Neural cell (in vitro differentiated cells): ENCODE measurements around the gene ZNF716. TPM values are rescaled to one million over a fixed set of nuclear protein-coding genes. Genes with fewer than 3 reads are reported as not detected.

Experiments used
- H2AFZ ChIP-seq: fragments of 200-600, 300-800 bp; sonication (generic), shearing (Covaris generic); 2 replicates; pipeline ENCODE4 v1.6.0; 2014; ENCODE audit warnings: low read depth, mild to moderate bottlenecking, antibody characterized with exemption, low read length, moderate library complexity
- H3F3A ChIP-seq: fragments of 200-600 bp; shearing (Covaris generic); 2 replicates; pipeline ENCODE4 v1.6.1; 2016; ENCODE audit warnings: mild to moderate bottlenecking, moderate library complexity, mixed read lengths, antibody characterized with exemption, low read length; ENCODE audit not compliant: insufficient read depth, poor library complexity, severe bottlenecking
- H3K27ac ChIP-seq: fragments of 200-600, 300-800 bp; sonication (generic), shearing (Covaris generic); 2 replicates; pipeline ENCODE4 v1.5.1; 2014; ENCODE audit warnings: mild to moderate bottlenecking, low read length, moderate library complexity
- H3K27me3 ChIP-seq: fragments of 300-800, 200-600 bp; sonication (generic), shearing (Covaris generic); 2 replicates; pipeline ENCODE4 v1.6.0; 2014; ENCODE audit warnings: mild to moderate bottlenecking, low read depth, low read length, moderate library complexity; ENCODE audit not compliant: insufficient read depth
- H3K36me3 ChIP-seq: fragments of 300-800, 200-600 bp; sonication (generic), shearing (Covaris generic); 2 replicates; pipeline ENCODE4 v1.5.1; 2014; ENCODE audit warnings: mild to moderate bottlenecking, antibody characterized with exemption, low read length, moderate library complexity; ENCODE audit not compliant: insufficient read depth
- H3K4me2 ChIP-seq: fragments of 300-800, 200-600 bp; sonication (generic), shearing (Covaris generic); 2 replicates; pipeline ENCODE4 v1.6.0; 2014; ENCODE audit warnings: mild to moderate bottlenecking, low read length
- H3K4me3 ChIP-seq: fragments of 300-800, 200-600 bp; sonication (generic), shearing (Covaris generic); 2 replicates; pipeline ENCODE4 v1.5.1; 2014; ENCODE audit warnings: mild to moderate bottlenecking, low read length, moderate library complexity
- H3K79me2 ChIP-seq: fragments of 200-600 bp; shearing (Covaris generic); replicated peaks from 2 replicates; pipeline ENCODE4 v1.6.0; 2014; ENCODE audit warnings: mild to moderate bottlenecking, low read length, moderate library complexity; ENCODE audit not compliant: insufficient read depth
- H3K9ac ChIP-seq: fragments of 300-800, 200-600 bp; sonication (generic), shearing (Covaris generic); 2 replicates; pipeline ENCODE4 v1.6.1; 2016; ENCODE audit warnings: mild to moderate bottlenecking, low read length, mixed read lengths
- H3K9me2 ChIP-seq: fragments of 200-600 bp; shearing (Covaris generic); 2 replicates; pipeline ENCODE4 v1.6.1; 2016; ENCODE audit warnings: mild to moderate bottlenecking, low read length, mixed read lengths; ENCODE audit not compliant: insufficient read depth
- H3K9me3 ChIP-seq: fragments of 200-600, 300-800 bp; sonication (generic), shearing (Covaris generic); 2 replicates; pipeline ENCODE4 v1.6.1; 2016; ENCODE audit warnings: mild to moderate bottlenecking, mixed run types, low read length, moderate library complexity, mixed read lengths
- H4K20me1 ChIP-seq: fragments of 200-600 bp; shearing (Covaris generic); 2 replicates; pipeline ENCODE4 v1.6.1; 2016; ENCODE audit warnings: mild to moderate bottlenecking, mixed run types; ENCODE audit not compliant: insufficient read depth
- EP300 ChIP-seq: fragments of 450-650 bp; conservative IDR thresholded peaks from 2 replicates; pipeline ENCODE4 v1.6.1; 2014; ENCODE audit warnings: antibody characterized with exemption, mild to moderate bottlenecking, moderate library complexity; ENCODE audit not compliant: poor library complexity, severe bottlenecking
- MXI1 ChIP-seq: fragments of 450-650 bp; conservative IDR thresholded peaks from 2 replicates; pipeline ENCODE4 v1.6.1; 2014; ENCODE audit warnings: antibody characterized with exemption, mild to moderate bottlenecking; ENCODE audit not compliant: poor library complexity, severe bottlenecking
- RAD21 ChIP-seq: fragments of 450-650 bp; conservative IDR thresholded peaks from 2 replicates; pipeline ENCODE4 v1.6.1; 2014; ENCODE audit warnings: antibody characterized with exemption, mild to moderate bottlenecking, moderate library complexity
- SMC3 ChIP-seq: fragments of 450-650 bp; conservative IDR thresholded peaks from 2 replicates; pipeline ENCODE4 v1.6.1; 2014; ENCODE audit warnings: antibody characterized with exemption, mild to moderate bottlenecking, moderate library complexity; ENCODE audit not compliant: poor library complexity
- polyA plus RNA-seq: library from polyadenylated mRNA; depleted of rRNA; stranded (reverse); fragments of >200 nt; gene quantifications from 2 replicates; pipeline ENCODE4 v1.2.3, GENCODE V29; 2014
- TF ChIP-seq, protein P1 (sequence below): fragments of 450-650 bp; IDR thresholded peaks from 2 replicates; pipeline ENCODE4 v1.5.1; 2014; ENCODE audit warnings: antibody characterized with exemption, mild to moderate bottlenecking, moderate library complexity; ENCODE audit not compliant: poor library complexity, severe bottlenecking
- TF ChIP-seq, protein P2 (sequence below): IDR thresholded peaks from 2 replicates; pipeline ENCODE4 v1.6.1; 2012; ENCODE audit warnings: borderline replicate concordance

Gene ZNF716
- polyA plus RNA-seq, 1 donor from 2014 or later, result not detected

DNA sequence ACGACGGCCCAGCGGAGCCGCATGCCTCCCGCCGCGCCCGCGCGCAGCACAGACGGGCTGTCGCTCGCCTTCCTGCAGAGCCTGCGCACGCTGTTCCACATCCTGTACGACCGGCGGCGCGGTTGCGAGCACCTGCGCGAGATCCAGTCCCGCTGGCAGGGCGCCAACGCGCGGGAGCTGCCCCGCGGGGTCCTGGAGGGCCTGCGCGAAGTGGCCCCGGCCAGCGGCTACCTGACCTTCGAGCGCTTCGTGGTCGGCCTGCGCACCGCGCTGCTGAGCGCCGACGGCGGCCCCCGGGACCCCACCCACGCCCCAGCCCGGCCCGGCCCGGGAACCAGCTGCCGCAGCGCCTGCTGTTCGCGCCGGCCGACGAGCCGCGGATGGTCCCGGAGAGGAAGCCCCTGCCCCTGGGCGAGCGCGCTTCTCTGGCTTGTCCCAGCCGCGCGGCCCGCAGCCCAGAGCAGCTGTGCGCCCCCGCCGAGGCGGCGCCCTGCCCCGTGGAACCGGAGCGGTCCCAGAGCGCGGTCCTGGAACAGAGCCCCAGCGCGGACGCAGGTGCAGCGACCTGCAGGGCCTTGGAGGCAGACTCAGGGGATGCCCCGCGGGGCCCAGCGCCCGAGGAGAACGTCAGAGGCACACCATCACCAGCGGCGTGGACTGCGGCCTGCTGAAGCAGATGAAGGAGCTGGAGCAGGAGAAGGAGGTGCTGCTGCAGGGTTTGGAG, 25.3 kb upstream of the ZNF716 start:
- H3K4me3 ChIP-seq, result no peak overlapping the region
- no peaks in the 10 kb centered on the region for H3K36me3 ChIP-seq
- no peaks in the 10 kb centered on the region for H3F3A ChIP-seq
- H3K9ac ChIP-seq, result no peak overlapping the region
- H2AFZ ChIP-seq, result no peak overlapping the region
- no peaks in the 10 kb centered on the region for H3K79me2 ChIP-seq
- peaks cover 7% of the 10 kb centered on the region for H3K9me3 ChIP-seq
- no peaks in the 10 kb centered on the region for H3K9me2 ChIP-seq
- H3K4me2 ChIP-seq, result no peak overlapping the region
- H4K20me1 ChIP-seq, result no peaks in the 10 kb centered on the region
- no peak overlapping the region for H3K27ac ChIP-seq
- no peaks in the 10 kb centered on the region for H3K27me3 ChIP-seq
- TF ChIP-seq, protein P1, sequence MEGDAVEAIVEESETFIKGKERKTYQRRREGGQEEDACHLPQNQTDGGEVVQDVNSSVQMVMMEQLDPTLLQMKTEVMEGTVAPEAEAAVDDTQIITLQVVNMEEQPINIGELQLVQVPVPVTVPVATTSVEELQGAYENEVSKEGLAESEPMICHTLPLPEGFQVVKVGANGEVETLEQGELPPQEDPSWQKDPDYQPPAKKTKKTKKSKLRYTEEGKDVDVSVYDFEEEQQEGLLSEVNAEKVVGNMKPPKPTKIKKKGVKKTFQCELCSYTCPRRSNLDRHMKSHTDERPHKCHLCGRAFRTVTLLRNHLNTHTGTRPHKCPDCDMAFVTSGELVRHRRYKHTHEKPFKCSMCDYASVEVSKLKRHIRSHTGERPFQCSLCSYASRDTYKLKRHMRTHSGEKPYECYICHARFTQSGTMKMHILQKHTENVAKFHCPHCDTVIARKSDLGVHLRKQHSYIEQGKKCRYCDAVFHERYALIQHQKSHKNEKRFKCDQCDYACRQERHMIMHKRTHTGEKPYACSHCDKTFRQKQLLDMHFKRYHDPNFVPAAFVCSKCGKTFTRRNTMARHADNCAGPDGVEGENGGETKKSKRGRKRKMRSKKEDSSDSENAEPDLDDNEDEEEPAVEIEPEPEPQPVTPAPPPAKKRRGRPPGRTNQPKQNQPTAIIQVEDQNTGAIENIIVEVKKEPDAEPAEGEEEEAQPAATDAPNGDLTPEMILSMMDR, result no peak
- no peak for TF ChIP-seq MXI1
- TF ChIP-seq, protein P2, sequence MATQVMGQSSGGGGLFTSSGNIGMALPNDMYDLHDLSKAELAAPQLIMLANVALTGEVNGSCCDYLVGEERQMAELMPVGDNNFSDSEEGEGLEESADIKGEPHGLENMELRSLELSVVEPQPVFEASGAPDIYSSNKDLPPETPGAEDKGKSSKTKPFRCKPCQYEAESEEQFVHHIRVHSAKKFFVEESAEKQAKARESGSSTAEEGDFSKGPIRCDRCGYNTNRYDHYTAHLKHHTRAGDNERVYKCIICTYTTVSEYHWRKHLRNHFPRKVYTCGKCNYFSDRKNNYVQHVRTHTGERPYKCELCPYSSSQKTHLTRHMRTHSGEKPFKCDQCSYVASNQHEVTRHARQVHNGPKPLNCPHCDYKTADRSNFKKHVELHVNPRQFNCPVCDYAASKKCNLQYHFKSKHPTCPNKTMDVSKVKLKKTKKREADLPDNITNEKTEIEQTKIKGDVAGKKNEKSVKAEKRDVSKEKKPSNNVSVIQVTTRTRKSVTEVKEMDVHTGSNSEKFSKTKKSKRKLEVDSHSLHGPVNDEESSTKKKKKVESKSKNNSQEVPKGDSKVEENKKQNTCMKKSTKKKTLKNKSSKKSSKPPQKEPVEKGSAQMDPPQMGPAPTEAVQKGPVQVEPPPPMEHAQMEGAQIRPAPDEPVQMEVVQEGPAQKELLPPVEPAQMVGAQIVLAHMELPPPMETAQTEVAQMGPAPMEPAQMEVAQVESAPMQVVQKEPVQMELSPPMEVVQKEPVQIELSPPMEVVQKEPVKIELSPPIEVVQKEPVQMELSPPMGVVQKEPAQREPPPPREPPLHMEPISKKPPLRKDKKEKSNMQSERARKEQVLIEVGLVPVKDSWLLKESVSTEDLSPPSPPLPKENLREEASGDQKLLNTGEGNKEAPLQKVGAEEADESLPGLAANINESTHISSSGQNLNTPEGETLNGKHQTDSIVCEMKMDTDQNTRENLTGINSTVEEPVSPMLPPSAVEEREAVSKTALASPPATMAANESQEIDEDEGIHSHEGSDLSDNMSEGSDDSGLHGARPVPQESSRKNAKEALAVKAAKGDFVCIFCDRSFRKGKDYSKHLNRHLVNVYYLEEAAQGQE, result no peak
- no peak for TF ChIP-seq EP300
- TF ChIP-seq SMC3, result no peak
- TF ChIP-seq RAD21, result no peak

DNA sequence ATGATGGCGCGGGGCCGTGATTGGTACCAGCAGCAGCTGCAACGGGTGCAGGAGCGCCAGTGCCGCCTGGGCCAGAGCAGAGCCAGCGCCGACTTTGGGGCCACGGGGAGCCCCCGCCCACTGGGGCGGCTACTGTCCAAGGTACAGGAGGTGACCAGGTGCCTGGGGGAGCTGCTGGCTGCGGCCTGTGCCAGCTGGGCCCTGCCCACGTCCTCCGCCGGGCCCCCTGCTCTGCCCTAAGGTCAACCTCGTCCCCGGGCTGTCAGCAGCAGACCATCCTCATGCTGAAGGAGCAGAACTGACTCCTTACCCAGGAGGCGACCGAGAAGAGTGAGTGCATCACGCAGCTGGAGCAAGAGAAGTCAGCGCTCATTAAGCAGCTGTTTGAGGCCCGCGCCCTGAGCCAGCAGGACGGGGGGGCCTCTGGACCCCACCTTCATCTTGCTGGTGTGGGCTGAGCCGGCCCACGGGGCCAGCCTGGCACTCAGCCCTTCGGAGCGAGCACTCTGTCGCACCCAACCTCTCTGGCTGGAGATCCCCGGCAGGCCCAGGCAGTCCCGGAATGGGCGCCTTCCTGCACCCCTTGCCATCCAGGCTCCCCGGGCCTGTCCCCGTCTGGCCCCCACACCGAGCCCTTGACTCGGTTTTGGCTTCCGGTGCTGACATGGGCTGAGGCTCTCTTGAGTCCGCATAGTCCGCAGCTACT, 24.6 kb upstream of the ZNF716 start:
- H2AFZ ChIP-seq, result no peak overlapping the region
- H3K36me3 ChIP-seq, result no peaks in the 10 kb centered on the region
- H3K27me3 ChIP-seq, result no peaks in the 10 kb centered on the region
- no peaks in the 10 kb centered on the region for H3K79me2 ChIP-seq
- no peak overlapping the region for H3K27ac ChIP-seq
- H3K9me2 ChIP-seq, result no peaks in the 10 kb centered on the region
- no peak overlapping the region for H3K4me3 ChIP-seq
- H3F3A ChIP-seq, result no peaks in the 10 kb centered on the region
- no peaks in the 10 kb centered on the region for H4K20me1 ChIP-seq
- no peak overlapping the region for H3K4me2 ChIP-seq
- TF ChIP-seq SMC3, result no peak
- no peak overlapping the region for H3K9ac ChIP-seq
- H3K9me3 ChIP-seq, result peaks cover 7% of the 10 kb centered on the region
